SW480 (cell line): ENCODE results near the gene LRRC37A2.
"Not testable (repeated sequence)": the region's sequence is repeated elsewhere in the genome, so short reads cannot be mapped to it uniquely, and the experiment has no call there.

Experiments
- DNase-seq: peaks from one replicate; pipeline ENCODE4 v3.0.0-alpha.2; 2016; ENCODE audit warnings: low spot score

Gene LRRC37A2

GRCh38 chr17:46598344-46598931, 86.2 kb downstream of the LRRC37A2 start:
- DNase-seq = not testable (repeated sequence)

GRCh38 chr17:46600767-46601166, 88.5 kb downstream of the LRRC37A2 start:
- not testable (repeated sequence) for DNase-seq

GRCh38 chr17:46603125-46603524, 90.9 kb downstream of the LRRC37A2 start:
- DNase-seq = not testable (repeated sequence)
